Prostate gland (tissue), 2 donors: ENCODE results near the gene CARD18. TPM values are rescaled to one million over a fixed set of nuclear protein-coding genes. Genes with fewer than 3 reads are reported as not detected.

Source experiments
- DNase-seq: peaks from one replicate; pipeline ENCODE4 v3.0.0-alpha.2; 2019; ENCODE audit warnings: low spot score
- H3K27ac ChIP-seq, 2 donors: fragments of 200-600 bp; sonication (generic); 2 replicates each; pipeline ENCODE4 v1.5.1; 2017 to 2019
- H3K27me3 ChIP-seq: fragments of 200-600 bp; sonication (generic); replicated peaks from 2 replicates; pipeline ENCODE4 v1.5.1; 2019; ENCODE audit not compliant: insufficient read depth
- H3K36me3 ChIP-seq, 2 donors: fragments of 200-600 bp; sonication (generic); 1 replicate in 1 of 2; 2 replicates in 1 of 2; pipeline versions ENCODE4 v1.5.1 to v1.8.1; 2017 to 2019
- H3K4me1 ChIP-seq: fragments of 200-600 bp; sonication (generic); replicated peaks from 2 replicates; pipeline ENCODE4 v1.5.1; 2019
- H3K4me3 ChIP-seq, 2 donors: fragments of 200-600 bp; sonication (generic); 2 replicates each; pipeline ENCODE4 v1.5.1; 2017 to 2019
- H3K9me3 ChIP-seq: fragments of 200-600 bp; sonication (generic); 2 replicates; pipeline ENCODE4 v1.5.1; 2017
- POLR2A ChIP-seq: fragments of 450-650 bp; IDR thresholded peaks from one replicate; pipeline ENCODE4 v1.6.1; 2016; ENCODE audit warnings: antibody characterized with exemption, mild to moderate bottlenecking
- POLR2AphosphoS5 ChIP-seq: sonication (generic); formaldehyde crosslinking; IDR thresholded peaks from one replicate; pipeline ENCODE4 v1.6.1; 2017; ENCODE audit warnings: antibody characterized with exemption
- WGBS: methylation state at CpG from one replicate; pipeline ENCODE4 v1.1.5; 2018; 5-methylcytosine and 5-hydroxymethylcytosine counted together
- intact Hi-C: fragments of 100-400 bp; cut with DNase I; formaldehyde crosslinking; loops from one replicate; pipeline ENCODE4 v1.14.2; 2022
- total RNA-seq, 2 donors: library from RNA; depleted of rRNA; stranded (reverse); fragments of >200 nt; gene quantifications; one replicate each; pipeline ENCODE4 v1.1.0, GENCODE V29; 2016
- TF ChIP-seq, protein P1 (sequence below), 4 experiments: fragments of 200-600 bp in 2 of 4; fragments of 450-650 bp in 2 of 4; sonication (generic) in 2 of 4; IDR thresholded peaks; 1 replicate in 3 of 4; 2 replicates in 1 of 4; pipeline ENCODE4 v1.5.1; 2016 to 2019; ENCODE audit warnings: antibody characterized with exemption in 4 of 4, mild to moderate bottlenecking in 2 of 4, moderate library complexity in 2 of 4

Gene CARD18
- total RNA-seq, 2 donors from 2014 or later, result not detected

DNA sequence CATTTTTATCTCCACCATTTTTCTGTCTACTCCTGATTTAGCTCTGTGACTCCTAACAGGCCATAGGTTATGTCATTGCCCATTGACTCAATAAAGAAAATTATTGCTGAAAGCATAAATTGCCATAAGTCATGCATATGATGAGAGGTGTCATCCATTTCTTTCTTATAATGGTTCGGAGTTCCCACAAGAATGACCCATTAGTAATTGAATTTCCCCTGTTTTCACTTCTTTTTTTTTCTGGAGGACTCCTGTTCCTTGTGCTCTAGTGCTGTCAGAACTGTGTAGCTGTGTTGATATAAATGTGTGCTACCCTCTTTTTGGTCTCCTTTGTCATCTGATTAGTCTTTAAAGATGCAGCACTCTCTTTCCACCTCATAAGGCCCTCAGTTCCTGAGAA is 22.9 kb upstream of the CARD18 start:
- no peak overlapping the region for H3K4me3 ChIP-seq
- no peaks in the 10 kb centered on the region for H3K9me3 ChIP-seq
- H3K36me3 ChIP-seq, result no peaks in the 10 kb centered on the region
- H3K4me1 ChIP-seq, result no peaks in the 10 kb centered on the region
- H3K27me3 ChIP-seq, result no peaks in the 10 kb centered on the region
- H3K27ac ChIP-seq, result no peak overlapping the region
- WGBS, result 50% methylated on average over 1 of the region's 1 CpG
- intact Hi-C loops, result no loop called here
- TF ChIP-seq, protein P1, sequence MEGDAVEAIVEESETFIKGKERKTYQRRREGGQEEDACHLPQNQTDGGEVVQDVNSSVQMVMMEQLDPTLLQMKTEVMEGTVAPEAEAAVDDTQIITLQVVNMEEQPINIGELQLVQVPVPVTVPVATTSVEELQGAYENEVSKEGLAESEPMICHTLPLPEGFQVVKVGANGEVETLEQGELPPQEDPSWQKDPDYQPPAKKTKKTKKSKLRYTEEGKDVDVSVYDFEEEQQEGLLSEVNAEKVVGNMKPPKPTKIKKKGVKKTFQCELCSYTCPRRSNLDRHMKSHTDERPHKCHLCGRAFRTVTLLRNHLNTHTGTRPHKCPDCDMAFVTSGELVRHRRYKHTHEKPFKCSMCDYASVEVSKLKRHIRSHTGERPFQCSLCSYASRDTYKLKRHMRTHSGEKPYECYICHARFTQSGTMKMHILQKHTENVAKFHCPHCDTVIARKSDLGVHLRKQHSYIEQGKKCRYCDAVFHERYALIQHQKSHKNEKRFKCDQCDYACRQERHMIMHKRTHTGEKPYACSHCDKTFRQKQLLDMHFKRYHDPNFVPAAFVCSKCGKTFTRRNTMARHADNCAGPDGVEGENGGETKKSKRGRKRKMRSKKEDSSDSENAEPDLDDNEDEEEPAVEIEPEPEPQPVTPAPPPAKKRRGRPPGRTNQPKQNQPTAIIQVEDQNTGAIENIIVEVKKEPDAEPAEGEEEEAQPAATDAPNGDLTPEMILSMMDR (IDR thresholded peaks at IDR 0.05), result no peak
- no peak for TF ChIP-seq POLR2A
- TF ChIP-seq POLR2AphosphoS5, result no peak
- no peak for DNase-seq

DNA sequence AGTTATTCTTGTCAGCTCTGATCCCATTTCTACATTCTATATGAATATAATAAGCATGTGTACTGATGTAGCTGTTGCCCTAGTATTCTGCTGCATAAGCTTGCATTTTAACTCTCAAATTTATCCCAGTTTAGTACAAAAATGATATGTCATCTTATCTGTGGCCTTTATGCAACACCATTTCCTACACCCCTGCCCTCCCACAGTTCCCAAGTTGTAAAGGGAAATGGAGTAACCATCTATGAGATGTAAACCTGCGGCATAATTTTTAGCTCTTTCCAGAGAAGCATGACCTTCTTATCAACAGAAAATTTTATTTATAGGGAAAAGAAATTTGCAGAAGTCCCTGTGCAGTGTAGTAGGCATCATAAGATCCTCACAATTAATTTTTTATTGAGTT is 18.9 kb upstream of the CARD18 start:
- no peaks in the 10 kb centered on the region for H3K4me1 ChIP-seq
- intact Hi-C loops, result no loop called here
- H3K27ac ChIP-seq, result no peak overlapping the region
- WGBS, result 83% methylated on average over 1 of the region's 1 CpG
- H3K36me3 ChIP-seq, result no peaks in the 10 kb centered on the region
- TF ChIP-seq, protein P1 (IDR thresholded peaks at IDR 0.05), result no peak
- no peak for TF ChIP-seq POLR2A
- TF ChIP-seq POLR2AphosphoS5, result no peak
- no peaks in the 10 kb centered on the region for H3K27me3 ChIP-seq
- no peak overlapping the region for H3K4me3 ChIP-seq
- no peaks in the 10 kb centered on the region for H3K9me3 ChIP-seq
- DNase-seq, result no peak

DNA sequence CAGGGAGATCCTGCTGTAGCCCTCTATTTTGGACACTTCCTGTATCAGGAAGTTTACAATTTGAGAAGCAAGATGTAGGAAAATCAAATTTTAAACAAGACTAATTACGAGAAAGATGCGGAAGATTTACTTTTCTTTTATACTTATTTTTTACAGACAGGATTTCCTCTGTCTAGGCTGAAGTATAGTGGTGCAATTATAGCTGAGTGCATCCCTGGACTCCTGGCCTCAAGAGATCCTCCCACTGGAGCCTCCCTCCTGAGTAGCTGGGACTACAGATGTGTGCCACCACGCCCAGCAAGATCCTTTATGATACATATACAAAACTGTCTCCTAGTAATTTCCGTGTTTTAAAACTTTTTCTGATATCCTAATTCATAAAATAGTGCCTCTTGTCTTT is 17.2 kb upstream of the CARD18 start:
- no peaks in the 10 kb centered on the region for H3K36me3 ChIP-seq
- 60% methylated on average over 4 of the region's 4 CpGs for WGBS
- intact Hi-C loops, result no loop called here
- H3K4me1 ChIP-seq, result no peaks in the 10 kb centered on the region
- H3K27me3 ChIP-seq, result no peaks in the 10 kb centered on the region
- H3K9me3 ChIP-seq, result no peaks in the 10 kb centered on the region
- TF ChIP-seq POLR2A (no peak), POLR2AphosphoS5 (no peak)
- TF ChIP-seq, protein P1 (IDR thresholded peaks at IDR 0.05), result no peak
- H3K4me3 ChIP-seq, result no peak overlapping the region
- DNase-seq, result no peak
- H3K27ac ChIP-seq, result no peak overlapping the region

DNA sequence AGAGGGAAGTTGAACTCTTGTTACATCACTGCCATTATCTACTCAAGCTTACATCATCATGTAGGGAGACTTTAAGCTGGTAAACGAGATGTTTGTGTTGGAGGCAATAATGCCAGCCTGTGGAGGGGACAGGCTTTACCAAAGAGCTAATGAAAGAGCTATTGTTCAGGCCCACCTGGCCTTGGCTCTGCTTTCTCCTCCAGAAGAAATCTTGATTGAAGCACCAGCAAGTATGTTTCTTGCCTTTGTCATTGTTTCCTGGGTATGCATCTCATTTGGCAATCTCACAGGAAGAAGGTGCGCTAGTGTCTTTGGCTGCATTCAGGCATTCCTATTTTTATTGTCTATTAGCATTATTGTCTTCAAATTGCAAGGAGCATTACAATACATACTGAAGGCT is 16.7 kb upstream of the CARD18 start:
- H3K9me3 ChIP-seq, result no peaks in the 10 kb centered on the region
- H3K27ac ChIP-seq, result no peak overlapping the region
- intact Hi-C loops, result no loop called here
- H3K4me3 ChIP-seq, result no peak overlapping the region
- H3K4me1 ChIP-seq, result no peaks in the 10 kb centered on the region
- H3K36me3 ChIP-seq, result no peaks in the 10 kb centered on the region
- no peaks in the 10 kb centered on the region for H3K27me3 ChIP-seq
- 26% methylated on average over 2 of the region's 2 CpGs for WGBS
- peak; percentile 51 for DNase-seq
- TF ChIP-seq POLR2AphosphoS5 (peak; percentile 52), POLR2A (no peak)

DNA sequence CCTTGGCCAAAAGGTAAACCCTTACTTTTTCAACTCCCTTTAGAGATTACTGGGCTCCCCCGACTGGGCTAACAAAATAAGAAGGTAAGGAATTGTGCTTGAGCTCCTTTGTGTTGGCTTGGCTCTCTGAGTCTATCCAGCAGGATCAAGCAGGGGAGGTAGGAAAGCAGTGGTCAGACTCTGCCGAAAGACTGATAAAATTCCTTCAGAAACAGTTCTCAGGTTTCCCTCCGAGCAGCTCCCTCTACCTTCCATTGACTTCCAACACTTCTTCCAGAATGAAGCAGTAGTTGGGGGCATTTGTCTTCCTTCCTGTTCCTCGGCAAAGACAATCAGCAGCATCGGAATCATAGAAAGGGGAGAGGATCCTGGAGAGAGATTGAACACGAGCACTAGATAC is 16.1 kb upstream of the CARD18 start:
- Histone ChIP-seq H3K27ac (no peak overlapping the region), H3K4me1 (no peaks in the 10 kb centered on the region), H3K9me3 (no peaks in the 10 kb centered on the region), H3K36me3 (no peaks in the 10 kb centered on the region), H3K27me3 (no peaks in the 10 kb centered on the region), H3K4me3 (no peak overlapping the region)
- TF ChIP-seq, protein P1 (IDR thresholded peaks at IDR 0.05), result no peak
- no peak for TF ChIP-seq POLR2AphosphoS5
- intact Hi-C loops, result no loop called here
- no peak for DNase-seq
- 87% methylated on average over 6 of the region's 6 CpGs for WGBS
